Loucy (cell line): ENCODE measurements around the gene IL11RA.

ENCODE experiments used
- H2AFZ ChIP-seq: fragments of 200-600 bp; sonication (generic); 2 replicates; pipeline ENCODE4 v1.6.0; 2016; ENCODE audit warnings: antibody characterized with exemption, mild to moderate bottlenecking, low read length, moderate library complexity
- H3F3A ChIP-seq: fragments of 200-600 bp; 2 replicates; pipeline ENCODE4 v1.6.0; 2016; ENCODE audit warnings: antibody characterized with exemption, low read depth, mild to moderate bottlenecking
- H3K27me3 ChIP-seq: fragments of 200-600 bp; sonication (generic); 2 replicates; pipeline ENCODE4 v1.6.1; 2014; ENCODE audit warnings: low read length, mild to moderate bottlenecking; ENCODE audit not compliant: insufficient read depth, poor library complexity, severe bottlenecking
- H3K36me3 ChIP-seq: fragments of 200-600 bp; sonication (generic); 2 replicates; pipeline ENCODE4 v1.6.1; 2016; ENCODE audit warnings: low read length; ENCODE audit not compliant: insufficient read depth
- H3K4me1 ChIP-seq: fragments of 200-600 bp; sonication (generic); 2 replicates; pipeline ENCODE4 v1.5.1; 2014; ENCODE audit warnings: low read length, mild to moderate bottlenecking; ENCODE audit not compliant: insufficient read depth, poor library complexity, severe bottlenecking
- H3K4me2 ChIP-seq: fragments of 200-600 bp; sonication (generic); 2 replicates; pipeline ENCODE4 v1.6.0; 2014; ENCODE audit warnings: antibody characterized with exemption, low read length, low read depth, mild to moderate bottlenecking; ENCODE audit not compliant: poor library complexity, severe bottlenecking
- H3K4me3 ChIP-seq: fragments of 200-600 bp; sonication (generic); 2 replicates; pipeline ENCODE4 v1.5.1; 2014; ENCODE audit warnings: low read length, mild to moderate bottlenecking, mixed read lengths; ENCODE audit not compliant: poor library complexity, severe bottlenecking
- H3K79me2 ChIP-seq: fragments of 200-600 bp; sonication (generic); 2 replicates; pipeline ENCODE4 v1.6.1; 2014; ENCODE audit warnings: low read length; ENCODE audit not compliant: insufficient read depth
- H3K9ac ChIP-seq: fragments of 200-600 bp; sonication (generic); 2 replicates; pipeline ENCODE4 v1.6.0; 2014; ENCODE audit warnings: mild to moderate bottlenecking, low read depth, low read length, moderate library complexity; ENCODE audit not compliant: poor library complexity, severe bottlenecking
- H3K9me2 ChIP-seq: fragments of 200-600 bp; sonication (generic); replicated peaks from 2 replicates; pipeline ENCODE4 v1.6.1; 2016; ENCODE audit warnings: low read depth, low read length, mixed read lengths
- H3K9me3 ChIP-seq: fragments of 200-600 bp; sonication (generic); 2 replicates; pipeline ENCODE4 v1.6.1; 2014; ENCODE audit warnings: mild to moderate bottlenecking, antibody characterized with exemption, low read length, low read depth; ENCODE audit not compliant: insufficient read depth
- H4K20me1 ChIP-seq: fragments of 200-600 bp; sonication (generic); 2 replicates; pipeline ENCODE4 v1.6.0; 2014; ENCODE audit warnings: antibody characterized with exemption, low read length, mild to moderate bottlenecking; ENCODE audit not compliant: insufficient read depth, poor library complexity, severe bottlenecking
- EZH2phosphoT487 ChIP-seq: fragments of 200-600 bp; IDR thresholded peaks from 2 replicates; pipeline ENCODE4 v1.6.1; 2018; ENCODE audit warnings: antibody characterized with exemption, mild to moderate bottlenecking, moderate library complexity, borderline replicate concordance
- TF ChIP-seq, protein P1 (sequence below): fragments of 200-600 bp; sonication (generic); conservative IDR thresholded peaks from 2 replicates; pipeline ENCODE4 v1.5.1; 2014; ENCODE audit warnings: mild to moderate bottlenecking, antibody characterized with exemption, low read length

The IL11RA gene

GRCh38 chr9:34628656-34629490 lies 23.1 kb upstream of the IL11RA start, which contains the start of gene ARID3C:
Gene ARID3C (minus strand): TSS chr9:34629066. CDS start chr9:34628014, 1,052 bp downstream.
- Histone ChIP-seq H3F3A (no peaks in the 10 kb centered on the region), H3K4me2 (no peak within 1 kb of the TSS), H3K9ac (no peak within 1 kb of the TSS), H3K27me3 (peaks cover 35% of the 10 kb centered on the region), H3K4me1 (no peaks in the 10 kb centered on the region), H2AFZ (no peak within 1 kb of the TSS), H3K36me3 (no peaks in the 10 kb centered on the region), H3K79me2 (no peaks in the 10 kb centered on the region), H3K4me3 (no peak within 1 kb of the TSS), H3K9me2 (no peaks in the 10 kb centered on the region), H4K20me1 (no peaks in the 10 kb centered on the region), H3K9me3 (no peaks in the 10 kb centered on the region)
- TF ChIP-seq, protein P1, sequence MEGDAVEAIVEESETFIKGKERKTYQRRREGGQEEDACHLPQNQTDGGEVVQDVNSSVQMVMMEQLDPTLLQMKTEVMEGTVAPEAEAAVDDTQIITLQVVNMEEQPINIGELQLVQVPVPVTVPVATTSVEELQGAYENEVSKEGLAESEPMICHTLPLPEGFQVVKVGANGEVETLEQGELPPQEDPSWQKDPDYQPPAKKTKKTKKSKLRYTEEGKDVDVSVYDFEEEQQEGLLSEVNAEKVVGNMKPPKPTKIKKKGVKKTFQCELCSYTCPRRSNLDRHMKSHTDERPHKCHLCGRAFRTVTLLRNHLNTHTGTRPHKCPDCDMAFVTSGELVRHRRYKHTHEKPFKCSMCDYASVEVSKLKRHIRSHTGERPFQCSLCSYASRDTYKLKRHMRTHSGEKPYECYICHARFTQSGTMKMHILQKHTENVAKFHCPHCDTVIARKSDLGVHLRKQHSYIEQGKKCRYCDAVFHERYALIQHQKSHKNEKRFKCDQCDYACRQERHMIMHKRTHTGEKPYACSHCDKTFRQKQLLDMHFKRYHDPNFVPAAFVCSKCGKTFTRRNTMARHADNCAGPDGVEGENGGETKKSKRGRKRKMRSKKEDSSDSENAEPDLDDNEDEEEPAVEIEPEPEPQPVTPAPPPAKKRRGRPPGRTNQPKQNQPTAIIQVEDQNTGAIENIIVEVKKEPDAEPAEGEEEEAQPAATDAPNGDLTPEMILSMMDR = no peak
- TF ChIP-seq EZH2phosphoT487 = no peak

DNA sequence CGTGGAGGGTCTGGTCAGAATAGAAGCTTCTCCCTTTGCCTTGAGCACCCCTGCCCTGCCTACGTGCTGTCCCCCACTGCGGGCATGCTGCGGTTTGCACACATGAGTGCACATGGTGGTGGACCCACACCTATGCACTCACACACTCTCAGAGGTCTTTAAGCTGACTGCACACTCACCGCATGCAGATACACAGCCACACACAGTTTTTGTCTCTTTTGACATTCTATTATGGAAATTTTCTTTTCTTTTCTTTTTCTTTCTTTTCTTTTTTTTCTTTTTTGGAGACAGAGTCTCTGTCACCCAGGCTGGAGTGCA lies 22.5 kb upstream of the IL11RA start:
- H3K9me2 ChIP-seq = no peaks in the 10 kb centered on the region
- H3F3A ChIP-seq = no peaks in the 10 kb centered on the region
- no peaks in the 10 kb centered on the region for H3K4me1 ChIP-seq
- H3K36me3 ChIP-seq = no peaks in the 10 kb centered on the region
- no peak for TF ChIP-seq EZH2phosphoT487
- TF ChIP-seq, protein P1 = no peak
- H3K9me3 ChIP-seq = no peaks in the 10 kb centered on the region
- no peak overlapping the region for H2AFZ ChIP-seq
- H3K9ac ChIP-seq = no peak overlapping the region
- no peak overlapping the region for H3K4me2 ChIP-seq
- H3K27me3 ChIP-seq = peaks cover 35% of the 10 kb centered on the region
- no peaks in the 10 kb centered on the region for H4K20me1 ChIP-seq
- H3K79me2 ChIP-seq = no peaks in the 10 kb centered on the region
- no peak overlapping the region for H3K4me3 ChIP-seq

DNA sequence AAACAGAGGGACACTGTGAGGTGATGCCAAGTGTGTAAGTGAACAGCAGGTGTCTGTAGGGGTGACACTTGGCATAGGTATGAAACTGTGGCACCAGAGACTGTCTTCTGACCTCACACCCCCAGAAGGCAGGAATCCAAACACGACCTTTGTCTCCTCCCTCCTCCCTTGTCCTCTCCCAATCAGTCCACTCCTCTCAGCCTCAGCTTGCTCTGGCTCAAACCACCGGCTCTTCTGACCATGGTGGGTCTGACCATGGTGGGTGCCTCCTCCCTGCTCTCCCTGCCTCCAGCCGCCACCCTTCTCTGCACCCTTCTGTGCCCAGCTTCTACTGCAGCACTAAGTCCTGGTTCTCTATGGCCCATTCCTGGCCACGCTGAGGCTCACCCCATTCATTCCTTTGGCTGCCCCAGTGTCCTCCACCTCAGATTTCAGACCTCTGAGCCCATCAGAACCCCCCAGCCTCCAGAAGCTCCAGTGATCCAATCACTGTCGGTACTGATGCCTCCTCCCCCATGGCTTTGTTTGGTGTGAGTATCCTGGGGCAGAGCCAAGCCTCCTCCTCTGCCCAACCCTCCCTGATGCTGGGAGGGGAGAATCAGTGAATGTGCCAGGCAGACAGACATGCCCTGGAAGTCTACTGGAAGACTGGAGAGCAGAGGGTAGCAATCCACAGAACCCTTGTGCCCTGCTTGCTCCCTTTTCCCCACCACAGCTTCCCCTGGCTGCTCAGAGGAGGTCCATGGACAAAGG lies 21.4 kb upstream of the IL11RA start:
- Histone ChIP-seq H3K9me2 (no peaks in the 10 kb centered on the region), H2AFZ (no peak overlapping the region), H3K27me3 (peaks cover 35% of the 10 kb centered on the region), H4K20me1 (peaks cover 2% of the 10 kb centered on the region), H3K79me2 (peaks cover 6% of the 10 kb centered on the region; the same call in 1 of the 2 replicates), H3K4me2 (no peak overlapping the region), H3K9ac (no peak overlapping the region), H3K36me3 (no peaks in the 10 kb centered on the region), H3F3A (no peaks in the 10 kb centered on the region), H3K9me3 (no peaks in the 10 kb centered on the region), H3K4me3 (no peak overlapping the region), H3K4me1 (peaks cover 5% of the 10 kb centered on the region)
- no peak for TF ChIP-seq EZH2phosphoT487
- TF ChIP-seq, protein P1 = no peak
